ENCODE measurements around the gene LYRM1.

DNA sequence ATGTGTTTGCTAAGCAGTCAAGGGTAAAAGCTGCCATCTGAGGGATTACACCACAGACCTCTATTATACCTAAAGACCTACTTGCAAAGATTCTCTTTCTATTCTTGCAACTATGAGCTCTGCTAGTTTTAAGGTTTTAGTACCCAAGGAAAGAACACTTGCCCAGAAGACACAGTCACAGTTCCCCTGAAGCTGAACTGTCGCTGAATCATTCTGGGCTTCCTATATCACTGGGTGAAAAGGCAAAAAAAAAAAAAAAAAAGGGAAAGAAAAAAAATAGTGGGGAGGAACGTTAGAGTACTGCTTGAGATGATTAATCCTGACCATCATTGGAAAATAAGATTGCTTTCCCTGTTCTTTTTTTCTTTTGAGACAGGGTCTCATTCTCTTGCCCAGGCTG lies 37.9 kb downstream of the LYRM1 start:
- TF ChIP-seq, protein P1, sequence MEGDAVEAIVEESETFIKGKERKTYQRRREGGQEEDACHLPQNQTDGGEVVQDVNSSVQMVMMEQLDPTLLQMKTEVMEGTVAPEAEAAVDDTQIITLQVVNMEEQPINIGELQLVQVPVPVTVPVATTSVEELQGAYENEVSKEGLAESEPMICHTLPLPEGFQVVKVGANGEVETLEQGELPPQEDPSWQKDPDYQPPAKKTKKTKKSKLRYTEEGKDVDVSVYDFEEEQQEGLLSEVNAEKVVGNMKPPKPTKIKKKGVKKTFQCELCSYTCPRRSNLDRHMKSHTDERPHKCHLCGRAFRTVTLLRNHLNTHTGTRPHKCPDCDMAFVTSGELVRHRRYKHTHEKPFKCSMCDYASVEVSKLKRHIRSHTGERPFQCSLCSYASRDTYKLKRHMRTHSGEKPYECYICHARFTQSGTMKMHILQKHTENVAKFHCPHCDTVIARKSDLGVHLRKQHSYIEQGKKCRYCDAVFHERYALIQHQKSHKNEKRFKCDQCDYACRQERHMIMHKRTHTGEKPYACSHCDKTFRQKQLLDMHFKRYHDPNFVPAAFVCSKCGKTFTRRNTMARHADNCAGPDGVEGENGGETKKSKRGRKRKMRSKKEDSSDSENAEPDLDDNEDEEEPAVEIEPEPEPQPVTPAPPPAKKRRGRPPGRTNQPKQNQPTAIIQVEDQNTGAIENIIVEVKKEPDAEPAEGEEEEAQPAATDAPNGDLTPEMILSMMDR (IDR thresholded peaks at IDR 0.05) = no peak
- TF ChIP-seq POLR2AphosphoS5 (IDR thresholded peaks at IDR 0.05) (no peak), POLR2A (IDR thresholded peaks at IDR 0.05) (no peak)

Data from breast epithelium (tissue), 3 donors.